Measurements from ENCODE around the gene XDH. TPM values are rescaled to one million over a fixed set of nuclear protein-coding genes. Genes with fewer than 3 reads are reported as not detected.

Gene XDH
- total RNA-seq, 1 experiment from 2014 or later, result 1.4 TPM

DNA sequence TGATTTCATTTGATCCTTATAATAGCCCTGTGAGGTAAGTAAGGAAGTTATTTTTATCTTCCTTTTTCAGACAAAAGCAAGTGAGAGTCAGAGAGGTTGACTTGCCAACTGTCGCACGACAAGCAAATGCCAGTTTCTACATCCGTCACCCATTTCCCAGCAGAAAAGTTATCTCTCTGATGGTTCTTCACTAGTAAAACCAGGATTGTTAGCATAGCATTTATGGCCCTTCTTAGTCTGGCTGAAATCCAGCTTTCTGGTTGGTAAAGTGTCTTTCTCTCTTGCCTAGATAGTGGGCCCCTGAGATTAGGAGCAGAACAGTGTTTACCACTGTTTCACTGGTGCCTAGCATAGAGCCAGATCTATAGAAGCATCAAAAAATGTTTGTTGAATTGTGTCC is 7.1 kb upstream of the XDH start:
- H3K36me3 ChIP-seq (ENCODE audit: control insufficient read depth, insufficient read depth, low read length), result no peaks in the 10 kb centered on the region
- DNase-seq, result no peak
- intact Hi-C loops (cut with micrococcal nuclease; ENCODE audit: unreplicated experiment), result no loop called here
- Mint-ChIP-seq H3K27ac (ENCODE audit: unreplicated experiment) (no peak overlapping the region), H3K4me3 (ENCODE audit: unreplicated experiment) (no peak overlapping the region), H3K27me3 (ENCODE audit: insufficient read depth, unreplicated experiment) (no peaks in the 10 kb centered on the region), H3K36me3 (ENCODE audit: insufficient read depth, unreplicated experiment) (no peaks in the 10 kb centered on the region), H3K9me3 (ENCODE audit: unreplicated experiment) (peaks cover 14% of the 10 kb centered on the region), H3K4me1 (ENCODE audit: low read depth, unreplicated experiment) (no peaks in the 10 kb centered on the region)
- TF ChIP-seq, protein P1, sequence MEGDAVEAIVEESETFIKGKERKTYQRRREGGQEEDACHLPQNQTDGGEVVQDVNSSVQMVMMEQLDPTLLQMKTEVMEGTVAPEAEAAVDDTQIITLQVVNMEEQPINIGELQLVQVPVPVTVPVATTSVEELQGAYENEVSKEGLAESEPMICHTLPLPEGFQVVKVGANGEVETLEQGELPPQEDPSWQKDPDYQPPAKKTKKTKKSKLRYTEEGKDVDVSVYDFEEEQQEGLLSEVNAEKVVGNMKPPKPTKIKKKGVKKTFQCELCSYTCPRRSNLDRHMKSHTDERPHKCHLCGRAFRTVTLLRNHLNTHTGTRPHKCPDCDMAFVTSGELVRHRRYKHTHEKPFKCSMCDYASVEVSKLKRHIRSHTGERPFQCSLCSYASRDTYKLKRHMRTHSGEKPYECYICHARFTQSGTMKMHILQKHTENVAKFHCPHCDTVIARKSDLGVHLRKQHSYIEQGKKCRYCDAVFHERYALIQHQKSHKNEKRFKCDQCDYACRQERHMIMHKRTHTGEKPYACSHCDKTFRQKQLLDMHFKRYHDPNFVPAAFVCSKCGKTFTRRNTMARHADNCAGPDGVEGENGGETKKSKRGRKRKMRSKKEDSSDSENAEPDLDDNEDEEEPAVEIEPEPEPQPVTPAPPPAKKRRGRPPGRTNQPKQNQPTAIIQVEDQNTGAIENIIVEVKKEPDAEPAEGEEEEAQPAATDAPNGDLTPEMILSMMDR (IDR thresholded peaks at IDR 0.05; ENCODE audit: insufficient read depth in 1 of 2, low read depth in 1 of 2, low read length in 1 of 2, severe bottlenecking in 1 of 2, unreplicated experiment in 1 of 2), result no peak
- BruUV-seq (replicated peaks), result no TSS peak
- H3K4me1 ChIP-seq, result no peaks in the 10 kb centered on the region
- H3K4me3 ChIP-seq (ENCODE audit: low read depth, low read length), result no peak overlapping the region
- H3K9me3 ChIP-seq, result peaks cover 4% of the 10 kb centered on the region
- ChIA-PET POLR2A (no interaction called here), CTCF (no interaction called here)
- no peaks in the 10 kb centered on the region for H3K27me3 ChIP-seq (replicated peaks; ENCODE audit: control insufficient read depth, insufficient read depth, low read length)

- intact Hi-C loops (cut with micrococcal nuclease; ENCODE audit: unreplicated experiment), result no loop called here
- TF ChIP-seq, protein P1 (IDR thresholded peaks at IDR 0.05; ENCODE audit: insufficient read depth in 1 of 2, low read depth in 1 of 2, low read length in 1 of 2, severe bottlenecking in 1 of 2, unreplicated experiment in 1 of 2), result no peak
Measured at GRCh38 chr2:31420936-31421335, 6.4 kb upstream of the XDH start.

GRCh38 chr2:31419386-31419785 is 4.8 kb upstream of the XDH start:
- no peaks in the 10 kb centered on the region for H3K4me1 Mint-ChIP-seq (ENCODE audit: low read depth, unreplicated experiment)
- H3K9me3 Mint-ChIP-seq (ENCODE audit: unreplicated experiment), result peaks cover 14% of the 10 kb centered on the region
- no peaks in the 10 kb centered on the region for H3K27me3 Mint-ChIP-seq (ENCODE audit: insufficient read depth, unreplicated experiment)
- H3K27ac Mint-ChIP-seq (ENCODE audit: unreplicated experiment), result no peak overlapping the region
- Histone ChIP-seq H3K9me3 (peaks cover 4% of the 10 kb centered on the region), H3K36me3 (ENCODE audit: control insufficient read depth, insufficient read depth, low read length) (no peaks in the 10 kb centered on the region), H3K4me3 (ENCODE audit: low read depth, low read length) (no peak overlapping the region), H3K27me3 (replicated peaks; ENCODE audit: control insufficient read depth, insufficient read depth, low read length) (no peaks in the 10 kb centered on the region), H3K4me1 (no peaks in the 10 kb centered on the region)
- TF ChIP-seq, protein P1 (IDR thresholded peaks at IDR 0.05; ENCODE audit: insufficient read depth in 1 of 2, low read depth in 1 of 2, low read length in 1 of 2, severe bottlenecking in 1 of 2, unreplicated experiment in 1 of 2), result no peak
- no peak for DNase-seq
- intact Hi-C loops (cut with micrococcal nuclease; ENCODE audit: unreplicated experiment), result no loop called here
- ChIA-PET CTCF (no interaction called here), POLR2A (no interaction called here)
- no TSS peak for BruUV-seq (replicated peaks)
- no peak overlapping the region for H3K4me3 Mint-ChIP-seq (ENCODE audit: unreplicated experiment)
- no peaks in the 10 kb centered on the region for H3K36me3 Mint-ChIP-seq (ENCODE audit: insufficient read depth, unreplicated experiment)

More at GRCh38 chr2:31420936-31421335, 6.4 kb upstream of the XDH start:
- H3K27ac Mint-ChIP-seq (ENCODE audit: unreplicated experiment), result no peak overlapping the region
- no peaks in the 10 kb centered on the region for H3K36me3 Mint-ChIP-seq (ENCODE audit: insufficient read depth, unreplicated experiment)
- Histone ChIP-seq H3K4me1 (no peaks in the 10 kb centered on the region), H3K9me3 (peaks cover 4% of the 10 kb centered on the region), H3K4me3 (ENCODE audit: low read depth, low read length) (no peak overlapping the region), H3K36me3 (ENCODE audit: control insufficient read depth, insufficient read depth, low read length) (no peaks in the 10 kb centered on the region), H3K27me3 (replicated peaks; ENCODE audit: control insufficient read depth, insufficient read depth, low read length) (no peaks in the 10 kb centered on the region)
- peaks cover 14% of the 10 kb centered on the region for H3K9me3 Mint-ChIP-seq (ENCODE audit: unreplicated experiment)
- BruUV-seq (replicated peaks), result no TSS peak
- no peak for DNase-seq
- H3K27me3 Mint-ChIP-seq (ENCODE audit: insufficient read depth, unreplicated experiment), result no peaks in the 10 kb centered on the region
- CTCF ChIA-PET, result no interaction called here
- POLR2A ChIA-PET, result no interaction called here
- H3K4me1 Mint-ChIP-seq (ENCODE audit: low read depth, unreplicated experiment), result no peaks in the 10 kb centered on the region
- H3K4me3 Mint-ChIP-seq (ENCODE audit: unreplicated experiment), result no peak overlapping the region
